GM18519 (cell line): Measurements from ENCODE around the gene RNF7.
"Not testable (repeated sequence)": the region's sequence is repeated elsewhere in the genome, so short reads cannot be mapped to it uniquely, and the experiment has no call there.

Experiments
- ATAC-seq: cut with Tn5 transposase; IDR thresholded peaks from one replicate; pipeline ENCODE4 v1.9.1; 2021; ENCODE audit warnings: mild to moderate bottlenecking, moderate library complexity; ENCODE audit not compliant: unreplicated experiment, low FRiP score

Gene RNF7

DNA sequence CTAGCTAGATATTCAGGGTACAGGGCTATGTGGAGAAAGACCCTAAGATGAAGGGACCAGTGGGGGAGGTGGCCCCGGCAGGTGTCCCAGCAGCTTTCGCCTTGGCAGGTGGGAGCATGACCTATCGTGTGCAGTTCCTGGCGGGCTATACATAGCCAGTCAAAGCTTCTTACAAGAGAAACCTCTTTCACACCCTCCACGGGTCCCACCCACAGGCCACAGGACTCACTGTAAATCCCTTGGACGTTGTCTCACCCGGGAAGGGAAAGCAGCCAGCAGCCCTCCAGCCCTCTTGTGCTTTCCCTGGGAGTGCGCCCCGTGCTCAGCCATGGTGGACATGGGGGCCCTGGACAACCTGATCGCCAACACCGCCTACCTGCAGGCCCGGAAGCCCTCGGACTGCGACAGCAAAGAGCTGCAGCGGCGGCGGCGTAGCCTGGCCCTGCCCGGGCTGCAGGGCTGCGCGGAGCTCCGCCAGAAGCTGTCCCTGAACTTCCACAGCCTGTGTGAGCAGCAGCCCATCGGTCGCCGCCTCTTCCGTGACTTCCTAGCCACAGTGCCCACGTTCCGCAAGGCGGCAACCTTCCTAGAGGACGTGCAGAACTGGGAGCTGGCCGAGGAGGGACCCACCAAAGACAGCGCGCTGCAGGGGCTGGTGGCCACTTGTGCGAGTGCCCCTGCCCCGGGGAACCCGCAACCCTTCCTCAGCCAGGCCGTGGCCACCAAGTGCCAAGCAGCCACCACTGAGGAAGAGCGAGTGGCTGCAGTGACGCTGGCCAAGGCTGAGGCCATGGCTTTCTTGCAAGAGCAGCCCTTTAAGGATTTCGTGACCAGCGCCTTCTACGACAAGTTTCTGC lies 40.1 kb downstream of the RNF7 start:
- ATAC-seq: no peak

DNA sequence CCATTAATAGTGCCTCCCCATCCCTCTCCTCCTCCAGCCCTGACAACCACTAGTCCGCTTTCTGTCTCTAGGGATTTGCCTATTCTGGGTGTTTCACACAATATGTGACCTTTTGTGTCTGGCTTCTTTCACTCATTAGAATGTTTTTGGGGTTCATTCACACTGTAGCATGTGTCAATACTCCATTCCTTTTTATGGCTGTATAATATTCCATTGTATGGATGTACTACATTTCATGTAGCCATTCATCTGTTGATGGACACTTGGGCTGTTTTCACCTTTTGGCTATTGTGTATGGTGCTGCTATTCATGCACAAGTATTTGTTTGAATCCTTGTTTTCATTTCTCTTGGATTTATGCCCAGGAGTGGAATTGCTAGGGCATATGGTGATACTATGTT lies 41.6 kb downstream of the RNF7 start:
- no peak for ATAC-seq

DNA sequence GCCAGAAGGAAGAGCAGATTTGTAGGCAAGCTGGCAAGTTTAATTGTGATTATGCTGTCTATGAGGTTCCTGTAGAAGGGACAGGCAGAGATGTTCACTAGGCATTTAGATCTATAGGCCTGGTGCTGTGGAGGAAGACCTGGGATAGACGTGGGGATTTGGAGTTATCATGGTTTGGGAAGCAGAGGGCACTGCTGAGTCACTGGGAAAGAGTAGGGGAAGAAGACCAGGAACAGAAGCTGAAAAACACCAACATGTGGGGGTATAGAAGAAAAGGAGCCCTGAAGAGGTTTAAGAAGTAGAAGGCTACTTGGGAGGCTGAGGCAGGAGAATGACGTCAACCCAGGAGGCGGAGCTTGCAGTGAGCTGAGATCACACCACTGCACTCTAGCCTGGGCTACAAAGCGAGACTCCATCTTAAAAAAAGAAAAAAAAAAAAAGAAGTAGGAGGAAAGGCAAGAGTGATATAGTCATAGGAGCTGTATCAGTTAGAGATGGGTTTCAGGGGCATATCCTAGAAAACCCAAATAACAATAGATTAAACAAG lies 44.4 kb downstream of the RNF7 start:
- ATAC-seq: no peak

DNA sequence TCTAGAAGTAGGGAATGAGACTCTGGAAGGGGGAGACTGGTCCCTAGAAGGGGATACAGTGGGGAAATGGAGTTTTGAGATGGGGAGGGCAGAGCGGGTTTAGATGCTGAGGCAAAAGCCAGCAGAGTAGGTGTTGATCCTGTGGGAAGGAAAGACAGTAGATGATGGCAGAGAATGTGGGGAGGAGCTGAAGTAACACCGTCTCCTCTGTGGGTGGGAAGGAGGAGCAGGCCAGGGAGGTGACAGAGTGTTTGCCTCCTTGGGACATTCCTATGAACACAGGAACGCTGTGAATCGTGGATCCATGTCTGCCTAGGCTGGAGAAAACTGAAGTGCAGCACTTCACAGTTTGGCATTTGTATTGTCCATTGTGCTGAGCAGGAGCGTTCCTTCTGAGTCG lies 45.5 kb downstream of the RNF7 start:
- ATAC-seq: no peak

DNA sequence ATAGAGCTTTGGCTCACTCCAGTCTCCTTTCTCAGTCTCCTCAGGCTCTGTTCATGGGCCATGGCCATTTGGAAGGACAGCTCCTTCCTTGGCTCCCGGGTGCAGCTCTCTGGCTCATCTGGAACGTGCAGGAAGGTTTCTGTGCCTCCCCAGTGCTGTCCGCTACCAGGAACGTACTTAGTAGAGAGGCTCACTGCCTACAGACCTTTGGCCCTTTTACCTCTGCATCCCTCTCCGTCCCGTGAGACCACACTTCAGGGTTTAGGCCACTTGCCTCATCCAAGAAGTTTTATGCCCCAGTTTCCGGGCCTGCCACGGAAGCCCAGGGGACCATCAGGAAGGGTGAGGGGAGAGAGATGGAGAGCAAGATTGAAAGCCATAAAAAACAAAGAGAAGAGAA lies 46.0 kb downstream of the RNF7 start:
- ATAC-seq: no peak

DNA sequence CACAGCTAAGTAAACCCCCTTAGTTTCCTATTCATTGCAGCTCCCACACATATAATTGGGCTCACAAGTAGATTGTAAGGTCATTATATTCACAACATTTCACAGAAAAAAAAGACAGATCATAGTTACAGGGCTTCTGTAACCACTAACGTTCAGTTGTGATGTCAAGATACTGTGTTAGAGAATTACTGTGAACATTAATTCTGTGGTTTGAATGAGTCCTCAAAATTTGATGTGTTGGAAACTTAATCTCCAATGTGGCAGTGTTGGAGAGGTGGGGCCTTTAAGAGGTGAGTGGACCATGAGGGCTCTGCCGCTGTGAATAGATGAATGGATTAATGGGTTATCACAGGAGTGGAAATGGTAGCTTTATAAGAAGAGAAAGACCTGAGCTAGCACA lies 46.4 kb downstream of the RNF7 start:
- ATAC-seq: no peak

DNA sequence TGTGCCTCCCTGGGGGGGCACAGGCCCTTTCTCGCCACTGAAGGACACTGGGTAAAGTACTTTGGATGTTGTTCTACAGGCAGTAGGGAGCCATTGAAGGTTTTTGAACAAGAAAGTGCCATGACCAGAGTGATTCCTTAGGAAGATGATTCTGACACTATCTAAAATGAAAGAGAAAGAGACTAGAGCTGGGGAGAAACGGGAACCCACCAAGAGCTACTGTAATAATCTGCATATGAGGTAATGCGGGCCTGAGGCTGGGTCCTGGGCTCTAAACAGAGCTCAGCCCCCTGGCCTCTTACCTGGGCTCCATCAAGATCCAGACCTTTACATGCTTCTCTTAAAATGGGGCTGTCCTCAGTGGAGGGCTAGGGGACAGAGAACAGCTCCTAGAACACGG lies 50.1 kb downstream of the RNF7 start:
- ATAC-seq: no peak

DNA sequence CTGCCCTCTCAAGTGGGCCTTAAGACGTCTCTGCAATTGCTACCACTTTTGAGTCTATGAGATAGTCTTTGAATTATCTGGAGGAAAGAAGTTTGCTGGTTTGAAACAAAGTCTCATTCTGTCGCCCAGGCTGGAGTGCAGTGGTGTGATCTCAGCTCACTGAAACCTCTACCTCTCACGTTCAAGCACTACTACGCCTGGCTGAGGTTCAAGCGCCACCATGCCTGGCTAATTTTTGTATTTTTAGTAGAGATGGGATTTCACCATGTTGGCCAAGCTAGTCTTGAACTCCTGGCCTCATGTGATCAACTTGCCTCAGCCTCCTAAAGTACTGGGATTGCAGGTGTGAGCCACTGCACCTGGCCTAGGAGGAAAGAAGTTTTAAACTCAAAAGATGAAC lies 50.7 kb downstream of the RNF7 start:
- ATAC-seq: not testable (repeated sequence)

DNA sequence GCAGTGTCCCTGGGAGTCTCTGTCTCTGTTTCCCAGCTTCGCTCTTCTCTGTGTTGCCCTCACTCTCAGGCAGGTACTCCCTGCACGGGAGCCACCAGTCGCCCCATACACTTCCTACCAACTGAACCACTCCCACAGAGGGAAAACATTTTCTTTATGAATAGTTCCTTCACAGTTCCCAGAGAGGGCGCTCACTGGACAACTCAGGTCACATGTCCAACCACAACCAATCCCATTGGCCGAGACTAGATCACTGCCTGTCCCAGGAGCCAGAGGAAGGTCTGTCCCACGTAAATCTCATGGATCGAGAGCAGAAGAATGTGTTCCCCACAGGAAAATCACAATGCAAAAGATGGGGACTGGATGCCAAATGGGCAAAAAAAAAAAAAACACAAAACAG lies 51.2 kb downstream of the RNF7 start:
- ATAC-seq: no peak

DNA sequence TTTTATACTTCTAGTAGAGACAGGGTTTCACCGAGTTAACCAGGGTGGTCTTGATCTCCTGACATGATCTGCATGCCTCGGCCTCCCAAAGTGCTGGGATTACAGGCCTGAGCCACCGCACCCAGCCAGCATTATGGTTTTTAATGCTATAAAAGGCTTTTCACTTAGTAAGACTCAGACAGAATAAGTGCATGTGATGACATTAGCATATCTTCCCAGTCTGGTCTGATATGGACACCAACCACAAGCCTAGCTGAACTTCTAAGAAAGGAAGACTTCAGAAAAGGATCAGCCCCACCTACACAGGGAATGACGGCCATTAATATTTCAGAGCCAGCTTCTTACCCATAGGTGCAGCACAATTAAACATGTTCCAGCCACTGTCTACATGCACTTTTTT lies 52.1 kb downstream of the RNF7 start:
- no peak for ATAC-seq

DNA sequence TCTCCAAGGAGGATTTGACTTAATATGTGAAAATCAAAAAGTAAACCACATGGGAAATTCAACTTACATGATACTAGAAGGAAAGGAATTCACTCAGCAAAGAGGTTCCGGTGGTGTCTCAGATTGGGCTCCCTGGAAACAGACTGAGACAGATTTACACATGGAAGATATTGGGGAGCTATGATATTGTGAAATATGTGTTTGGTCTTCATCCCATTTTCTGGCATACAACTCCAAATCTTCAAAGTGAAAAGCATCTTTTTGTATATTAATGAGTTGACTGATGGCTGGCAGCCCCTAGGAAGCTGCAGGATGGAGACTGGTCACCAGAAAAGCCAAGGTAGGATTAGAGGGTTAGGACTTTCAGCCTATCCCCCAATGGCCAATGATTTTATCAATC lies 54.4 kb downstream of the RNF7 start:
- ATAC-seq: no peak

DNA sequence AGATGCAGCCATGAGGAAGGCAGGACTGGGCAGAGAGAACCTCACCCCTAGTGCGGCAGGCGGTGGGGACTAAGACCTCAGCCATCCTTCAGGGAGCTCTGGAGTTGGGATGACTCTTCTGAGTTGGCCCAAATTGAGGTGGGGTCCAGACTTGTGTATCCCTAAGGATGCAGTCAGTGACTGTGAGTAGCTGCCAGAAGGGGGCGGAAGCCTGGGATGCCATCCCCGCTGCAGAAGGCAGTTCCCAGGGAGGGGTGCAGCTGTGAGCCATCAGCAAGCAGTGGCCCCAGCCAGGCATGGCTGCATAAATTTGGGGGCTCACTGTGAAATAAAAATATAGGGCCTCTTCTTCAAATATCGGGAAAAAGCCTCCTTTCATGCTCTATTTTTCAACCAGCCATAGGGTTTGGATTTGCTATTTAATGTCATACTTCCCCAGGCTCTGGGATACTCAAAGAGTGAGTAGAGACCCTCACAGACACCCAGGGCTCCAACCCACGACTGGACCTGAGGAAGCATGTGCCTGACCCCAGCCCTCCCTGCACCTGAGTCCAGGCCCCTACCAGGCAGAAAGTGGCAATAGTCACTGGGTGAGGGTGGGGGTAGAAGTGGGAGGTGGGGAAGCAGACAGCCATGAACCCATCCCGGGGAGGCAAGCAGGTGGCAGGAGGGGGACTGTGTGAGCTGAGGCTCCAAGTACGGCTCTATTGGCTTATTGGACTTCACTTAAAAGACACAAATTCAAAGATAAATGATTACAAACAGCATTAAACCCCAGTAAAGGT lies 55.6 kb downstream of the RNF7 start:
- ATAC-seq: no peak

DNA sequence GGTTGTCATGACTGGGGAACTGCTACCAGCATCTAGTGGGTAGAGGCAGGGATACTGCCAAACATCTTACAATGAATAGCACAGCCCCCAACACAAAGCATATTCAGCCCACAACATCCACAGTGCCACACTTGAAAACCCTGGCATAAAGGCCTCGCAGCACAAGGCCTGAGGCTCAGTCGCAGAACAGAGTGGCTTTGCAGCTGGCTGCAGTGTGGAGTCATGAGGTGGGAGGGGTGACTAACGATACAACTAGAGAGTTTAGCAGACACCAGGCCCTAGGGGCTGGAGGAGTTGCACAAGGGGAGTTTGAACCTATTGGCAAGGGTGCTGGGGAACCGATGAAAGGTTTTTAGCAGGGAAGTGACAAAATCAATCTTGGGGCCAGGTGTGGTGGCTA lies 57.2 kb downstream of the RNF7 start:
- ATAC-seq: no peak

DNA sequence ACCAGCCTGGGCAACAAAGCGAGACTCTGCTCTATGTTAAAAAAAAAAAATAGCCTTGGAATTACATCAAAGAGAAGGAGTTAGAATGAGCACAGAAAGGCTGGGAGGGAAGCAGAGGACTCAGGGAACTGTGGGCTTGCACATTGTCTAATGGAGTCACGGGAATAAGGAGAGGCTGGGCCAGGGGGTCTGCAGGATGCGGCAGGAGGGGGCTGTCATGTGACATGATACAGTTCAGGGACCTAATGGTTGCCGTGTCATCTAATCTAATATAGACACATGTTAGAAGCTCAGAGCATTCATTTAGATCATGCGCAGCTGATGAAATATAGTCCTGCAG lies 57.6 kb downstream of the RNF7 start:
- no peak for ATAC-seq

DNA sequence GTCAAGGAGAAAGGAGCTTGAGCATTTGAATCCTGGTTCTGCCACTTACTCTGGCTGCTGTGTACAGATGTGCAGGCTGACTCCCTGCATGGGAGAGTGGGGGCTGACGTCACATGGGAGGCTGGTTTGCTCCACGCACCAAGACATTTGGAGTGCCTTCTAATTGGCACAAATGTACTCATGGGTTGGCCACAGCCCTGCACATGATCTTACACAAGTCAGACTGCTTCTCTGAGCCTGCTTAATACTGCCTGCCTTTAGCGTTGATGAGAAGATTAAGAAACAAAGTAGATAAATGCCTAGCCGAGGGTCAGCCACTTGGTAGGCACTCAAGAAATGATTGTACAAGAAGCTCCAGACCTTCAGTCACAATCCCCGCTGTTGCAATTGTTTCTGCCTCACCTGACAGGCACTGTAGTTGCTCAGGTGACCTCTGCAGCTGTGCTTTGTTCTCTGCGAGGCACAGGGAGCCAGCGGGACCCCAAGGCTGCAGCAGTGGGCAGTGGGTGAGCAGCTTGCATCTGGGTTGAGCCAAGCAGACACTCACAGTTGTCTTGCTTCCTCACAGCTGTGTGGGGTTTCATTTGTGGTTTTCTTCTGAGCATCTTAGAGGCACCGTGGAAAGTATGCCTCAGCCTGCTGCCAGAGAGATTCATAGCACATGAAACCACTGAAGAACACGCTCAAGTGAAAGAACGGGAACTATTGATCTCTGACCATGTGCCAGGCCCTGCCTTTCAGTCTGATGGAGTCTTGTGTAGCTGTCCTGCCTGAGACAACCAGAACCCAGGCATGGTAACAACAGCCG lies 58.2 kb downstream of the RNF7 start:
- ATAC-seq: peak; percentile 83
